Lower lobe of right lung (tissue), 2 donors: ENCODE measurements around the gene NRXN3. TPM values are rescaled to one million over a fixed set of nuclear protein-coding genes. Genes with fewer than 3 reads are reported as not detected.
"Not testable (repeated sequence)": the region's sequence is repeated elsewhere in the genome, so short reads cannot be mapped to it uniquely, and the experiment has no call there.

Experiments
- ATAC-seq, 2 donors: fragments of 200-7000 bp; cut with Tn5 transposase; one replicate each; pipeline ENCODE4 v1.9.1; 2020 to 2022; ENCODE audit warnings: mild to moderate bottlenecking in 2 of 2, moderate library complexity in 2 of 2
- DNase-seq: peaks from one replicate; pipeline ENCODE4 v3.0.0-alpha.2; 2020
- H3K27ac ChIP-seq: fragments of 200-600 bp; one replicate; pipeline ENCODE4 v1.8.0; 2022
- H3K27me3 ChIP-seq: fragments of 200-600 bp; one replicate; pipeline ENCODE4 v1.8.0; 2022; ENCODE audit warnings: low read depth
- H3K36me3 ChIP-seq: fragments of 200-600 bp; one replicate; pipeline ENCODE4 v1.8.0; 2022; ENCODE audit warnings: mild to moderate bottlenecking
- H3K4me1 ChIP-seq: fragments of 200-600 bp; one replicate; pipeline ENCODE4 v1.8.0; 2022
- H3K4me3 ChIP-seq: fragments of 200-600 bp; one replicate; pipeline ENCODE4 v1.8.0; 2022; ENCODE audit warnings: mild to moderate bottlenecking
- H3K9me3 ChIP-seq: fragments of 200-600 bp; one replicate; pipeline ENCODE4 v1.8.0; 2022
- CTCF ChIP-seq: fragments of 200-600 bp; IDR thresholded peaks from one replicate; pipeline ENCODE4 v1.8.0; 2022; ENCODE audit warnings: antibody characterized with exemption, mild to moderate bottlenecking
- intact Hi-C: fragments of 100-400 bp; cut with DNase I; formaldehyde crosslinking; loops from one replicate; pipeline ENCODE4 v1.11.0; 2022
- total RNA-seq: library from RNA; stranded (reverse); fragmentation: NEBNext Ultra II Directional; extraction: Animal tissue kit (Norgen Biotek cat#: 25700); gene quantifications from one replicate; pipeline ENCODE4 v1.2.1, GENCODE V29; 2021
- donor health status: DM: no; HTN: yes; CAD: no; lungs with severe emphysema.

The NRXN3 gene
- total RNA-seq, 1 donor from 2014 or later = 9.0 TPM

- no peaks in the 10 kb centered on the region for H3K4me1 ChIP-seq
- no peaks in the 10 kb centered on the region for H3K9me3 ChIP-seq
- H3K27me3 ChIP-seq = no peaks in the 10 kb centered on the region
- intact Hi-C loops = no loop called here
- DNase-seq (no peak), ATAC-seq (no peak)
- no peak overlapping the region for H3K27ac ChIP-seq
- H3K36me3 ChIP-seq = no peaks in the 10 kb centered on the region
- no peak overlapping the region for H3K4me3 ChIP-seq
- TF ChIP-seq CTCF = no peak
These were observed 315.9 kb downstream of the NRXN3 start for GRCh38 chr14:78486081-78486480.

- Histone ChIP-seq H3K9me3 (no peaks in the 10 kb centered on the region), H3K36me3 (no peaks in the 10 kb centered on the region), H3K27ac (no peak overlapping the region), H3K4me1 (no peaks in the 10 kb centered on the region), H3K4me3 (no peak overlapping the region), H3K27me3 (no peaks in the 10 kb centered on the region)
- intact Hi-C loops = no loop called here
- ATAC-seq (no peak), DNase-seq (no peak)
- no peak for TF ChIP-seq CTCF
These were observed 316.4 kb downstream of the NRXN3 start for GRCh38 chr14:78486621-78487020.

GRCh38 chr14:78487573-78487972 is 317.4 kb downstream of the NRXN3 start:
- H3K4me1 ChIP-seq, DNase-seq, ATAC-seq, intact Hi-C loops, H3K27me3 ChIP-seq, H3K4me3 ChIP-seq, H3K36me3 ChIP-seq, H3K9me3 ChIP-seq, H3K27ac ChIP-seq: not testable (repeated sequence)

GRCh38 chr14:78488938-78489337 is 318.8 kb downstream of the NRXN3 start:
- Histone ChIP-seq H3K9me3 (no peaks in the 10 kb centered on the region), H3K4me3 (no peak overlapping the region), H3K27ac (no peak overlapping the region), H3K27me3 (no peaks in the 10 kb centered on the region), H3K4me1 (no peaks in the 10 kb centered on the region), H3K36me3 (no peaks in the 10 kb centered on the region)
- ATAC-seq (no peak), DNase-seq (no peak)
- intact Hi-C loops = no loop called here
- TF ChIP-seq CTCF = no peak

- DNase-seq (no peak), ATAC-seq (no peak)
- intact Hi-C loops = no loop called here
- no peaks in the 10 kb centered on the region for H3K9me3 ChIP-seq
- no peaks in the 10 kb centered on the region for H3K36me3 ChIP-seq
- H3K4me1 ChIP-seq = no peaks in the 10 kb centered on the region
- no peak overlapping the region for H3K4me3 ChIP-seq
- H3K27ac ChIP-seq = no peak overlapping the region
- H3K27me3 ChIP-seq = no peaks in the 10 kb centered on the region
- TF ChIP-seq CTCF = no peak
These were observed 320.9 kb downstream of the NRXN3 start for GRCh38 chr14:78491048-78491447.

GRCh38 chr14:78498062-78498595 is 328.0 kb downstream of the NRXN3 start:
- DNase-seq = no peak
- peaks cover 6% of the 10 kb centered on the region for H3K9me3 ChIP-seq
- no peaks in the 10 kb centered on the region for H3K4me1 ChIP-seq
- H3K27ac ChIP-seq = no peak overlapping the region
- no peaks in the 10 kb centered on the region for H3K36me3 ChIP-seq
- ATAC-seq = no peak
- no peaks in the 10 kb centered on the region for H3K27me3 ChIP-seq
- intact Hi-C loops = no loop called here
- TF ChIP-seq CTCF = no peak
- no peak overlapping the region for H3K4me3 ChIP-seq
